ENCODE measurements around the gene ZBTB32. TPM values are rescaled to one million over a fixed set of nuclear protein-coding genes. Genes with fewer than 3 reads are reported as not detected.

ZBTB32 gene
- total RNA-seq, 1 experiment from 2014 or later, result 0.13 TPM

DNA sequence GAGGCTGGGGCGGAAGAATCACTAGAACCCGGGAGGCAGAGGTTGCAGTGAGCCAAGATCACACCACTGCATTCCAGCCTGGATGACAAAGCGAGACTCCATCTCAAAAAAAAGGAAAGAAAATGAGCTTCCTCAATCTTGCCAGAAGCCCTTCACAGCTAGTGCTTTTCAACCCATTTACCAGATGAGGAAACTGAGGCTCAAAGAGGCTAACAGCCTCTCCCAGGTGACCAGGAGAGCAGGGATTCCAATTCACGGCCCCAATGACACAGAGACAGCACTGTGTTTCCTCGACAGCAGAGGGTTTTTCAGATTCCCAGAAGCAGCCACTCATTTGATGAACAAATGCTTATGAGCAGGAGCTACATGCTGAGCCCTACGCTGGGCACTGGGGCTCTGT is 34.8 kb upstream of the ZBTB32 start:
- no peak overlapping the region; a peak in 1 of 7 replicates for H3K27ac Mint-ChIP-seq
- H3T11ph ChIP-seq (ENCODE audit: low read length), result no peak overlapping the region
- H3K79me2 ChIP-seq (ENCODE audit: insufficient read depth, low read length), result no peaks in the 10 kb centered on the region
- no peaks in the 10 kb centered on the region for H4K20me1 ChIP-seq (ENCODE audit: control insufficient read depth, insufficient read depth, insufficient read length)
- no peaks in the 10 kb centered on the region for H3K9me3 Mint-ChIP-seq
- H3K9ac ChIP-seq (ENCODE audit: extremely low read depth, insufficient read length, low read length), result no peak overlapping the region
- H4K91ac ChIP-seq (ENCODE audit: insufficient read length, low read depth, low read length), result no peak overlapping the region
- no peak overlapping the region for H4K5ac ChIP-seq (ENCODE audit: insufficient read length, low read depth, low read length)
- peaks cover 4 to 6% of the 10 kb centered on the region in 2 experiments; a peak in 3 of 4 replicates for H3K4me1 Mint-ChIP-seq
- H2BK5ac ChIP-seq (ENCODE audit: insufficient read length, low read length), result no peak overlapping the region
- no peak overlapping the region for H2BK120ac ChIP-seq (ENCODE audit: low read depth, low read length, poor library complexity, severe bottlenecking)
- H3K79me1 ChIP-seq (ENCODE audit: insufficient read depth, low read depth, low read length, poor library complexity, severe bottlenecking), result no peaks in the 10 kb centered on the region
- H3K4me2 ChIP-seq (ENCODE audit: insufficient read depth, insufficient read length, low read length), result no peak overlapping the region
- TF ChIP-seq, protein P1, sequence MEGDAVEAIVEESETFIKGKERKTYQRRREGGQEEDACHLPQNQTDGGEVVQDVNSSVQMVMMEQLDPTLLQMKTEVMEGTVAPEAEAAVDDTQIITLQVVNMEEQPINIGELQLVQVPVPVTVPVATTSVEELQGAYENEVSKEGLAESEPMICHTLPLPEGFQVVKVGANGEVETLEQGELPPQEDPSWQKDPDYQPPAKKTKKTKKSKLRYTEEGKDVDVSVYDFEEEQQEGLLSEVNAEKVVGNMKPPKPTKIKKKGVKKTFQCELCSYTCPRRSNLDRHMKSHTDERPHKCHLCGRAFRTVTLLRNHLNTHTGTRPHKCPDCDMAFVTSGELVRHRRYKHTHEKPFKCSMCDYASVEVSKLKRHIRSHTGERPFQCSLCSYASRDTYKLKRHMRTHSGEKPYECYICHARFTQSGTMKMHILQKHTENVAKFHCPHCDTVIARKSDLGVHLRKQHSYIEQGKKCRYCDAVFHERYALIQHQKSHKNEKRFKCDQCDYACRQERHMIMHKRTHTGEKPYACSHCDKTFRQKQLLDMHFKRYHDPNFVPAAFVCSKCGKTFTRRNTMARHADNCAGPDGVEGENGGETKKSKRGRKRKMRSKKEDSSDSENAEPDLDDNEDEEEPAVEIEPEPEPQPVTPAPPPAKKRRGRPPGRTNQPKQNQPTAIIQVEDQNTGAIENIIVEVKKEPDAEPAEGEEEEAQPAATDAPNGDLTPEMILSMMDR (conservative IDR thresholded peaks at IDR 0.05), result no peak
- H3K23ac ChIP-seq (ENCODE audit: insufficient read length, low read depth, low read length), result no peak overlapping the region
- no peak overlapping the region for H3K14ac ChIP-seq (ENCODE audit: insufficient read depth, low read length)
- H3K27me3 Mint-ChIP-seq (ENCODE audit: low read depth), result peaks cover 25% of the 10 kb centered on the region
- no peaks in the 10 kb centered on the region; a peak in 3 of 7 replicates for H3K36me3 Mint-ChIP-seq (ENCODE audit: insufficient read depth in 1 of 3, low read depth in 3 of 3)
- no peak overlapping the region for H2AK5ac ChIP-seq (ENCODE audit: insufficient read length, low read length)
- no peak overlapping the region for H2BK12ac ChIP-seq (ENCODE audit: insufficient read length, low read depth, low read length)
- H3K23me2 ChIP-seq (ENCODE audit: insufficient read length, low read depth, low read length, poor library complexity, severe bottlenecking), result peaks cover 8% of the 10 kb centered on the region
- H4K8ac ChIP-seq (replicated peaks; ENCODE audit: insufficient read length, low read depth, low read length), result no peak overlapping the region
- H2BK15ac ChIP-seq (ENCODE audit: low read depth, low read length), result no peak overlapping the region
- no peak overlapping the region for H3K4ac ChIP-seq (ENCODE audit: low read depth, low read length)
- H3K9me3 ChIP-seq (ENCODE audit: control insufficient read depth, low read depth, low read length), result no peaks in the 10 kb centered on the region
- H3K18ac ChIP-seq (ENCODE audit: insufficient read length, low read depth, low read length), result no peak overlapping the region
- H3K27ac ChIP-seq (ENCODE audit: insufficient read length, low read depth, low read length), result no peak overlapping the region
- no peak for DNase-seq
- H3K56ac ChIP-seq (ENCODE audit: insufficient read length, low read depth, low read length), result no peak overlapping the region
- H2AFZ ChIP-seq (ENCODE audit: low read length), result no peak overlapping the region
- H3K27me3 ChIP-seq (ENCODE audit: insufficient read depth, low read length), result no peaks in the 10 kb centered on the region
- WGBS (ENCODE audit: extremely low coverage, insufficient read length, low lambda C conversion rate), result no CpG with 5 or more reads among the region's 6 CpGs
- H3K4me3 Mint-ChIP-seq, result no peak overlapping the region
- no peaks in the 10 kb centered on the region for H3K4me1 ChIP-seq (ENCODE audit: insufficient read depth, low read length)
- no peak overlapping the region for H2BK20ac ChIP-seq (ENCODE audit: low read depth, low read length, poor library complexity, severe bottlenecking)

Data from H9 (cell line).